Suprapubic skin (tissue), 3 donors: ENCODE results near the gene FKBP9.

Source experiments
- EP300 ChIP-seq: sonication (generic); formaldehyde crosslinking; IDR thresholded peaks from one replicate; pipeline ENCODE4 v1.6.1; 2017; ENCODE audit warnings: antibody characterized with exemption
- TF ChIP-seq, protein P1 (sequence below), 2 donors: fragments of 200-600 bp in 1 of 2; fragments of 450-650 bp in 1 of 2; sonication (generic) in 1 of 2; IDR thresholded peaks; one replicate each; pipeline ENCODE4 v1.5.1; 2016 to 2019; ENCODE audit warnings: antibody characterized with exemption in 2 of 2, mild to moderate bottlenecking in 1 of 2, moderate library complexity in 1 of 2

GRCh38 chr7:32921896-32922295 is 35.3 kb upstream of the FKBP9 start:
- TF ChIP-seq, protein P1, sequence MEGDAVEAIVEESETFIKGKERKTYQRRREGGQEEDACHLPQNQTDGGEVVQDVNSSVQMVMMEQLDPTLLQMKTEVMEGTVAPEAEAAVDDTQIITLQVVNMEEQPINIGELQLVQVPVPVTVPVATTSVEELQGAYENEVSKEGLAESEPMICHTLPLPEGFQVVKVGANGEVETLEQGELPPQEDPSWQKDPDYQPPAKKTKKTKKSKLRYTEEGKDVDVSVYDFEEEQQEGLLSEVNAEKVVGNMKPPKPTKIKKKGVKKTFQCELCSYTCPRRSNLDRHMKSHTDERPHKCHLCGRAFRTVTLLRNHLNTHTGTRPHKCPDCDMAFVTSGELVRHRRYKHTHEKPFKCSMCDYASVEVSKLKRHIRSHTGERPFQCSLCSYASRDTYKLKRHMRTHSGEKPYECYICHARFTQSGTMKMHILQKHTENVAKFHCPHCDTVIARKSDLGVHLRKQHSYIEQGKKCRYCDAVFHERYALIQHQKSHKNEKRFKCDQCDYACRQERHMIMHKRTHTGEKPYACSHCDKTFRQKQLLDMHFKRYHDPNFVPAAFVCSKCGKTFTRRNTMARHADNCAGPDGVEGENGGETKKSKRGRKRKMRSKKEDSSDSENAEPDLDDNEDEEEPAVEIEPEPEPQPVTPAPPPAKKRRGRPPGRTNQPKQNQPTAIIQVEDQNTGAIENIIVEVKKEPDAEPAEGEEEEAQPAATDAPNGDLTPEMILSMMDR (IDR thresholded peaks at IDR 0.05), result no peak
- no peak for TF ChIP-seq EP300
